Renal cortical epithelial cell (primary cell): ENCODE results near the gene SMURF1. TPM values are rescaled to one million over a fixed set of nuclear protein-coding genes. Genes with fewer than 3 reads are reported as not detected.

ENCODE experiments used
- DNase-seq: peaks from one replicate; pipeline ENCODE4 v3.0.0-alpha.2; 2011; ENCODE audit warnings: low read depth
- total RNA-seq: library from RNA; depleted of rRNA; stranded (reverse); fragments of >200 nt; gene quantifications from 2 replicates; pipeline ENCODE4 v1.2.3, GENCODE V29; 2014

SMURF1 gene
- total RNA-seq, 1 donor from 2014 or later = 40.6 TPM

- no peak for DNase-seq
These were observed 155.3 kb downstream of the SMURF1 start for GRCh38 chr7:98988641-98989040.

- DNase-seq = no peak
These were observed 158.0 kb downstream of the SMURF1 start for GRCh38 chr7:98985945-98986344.

DNA sequence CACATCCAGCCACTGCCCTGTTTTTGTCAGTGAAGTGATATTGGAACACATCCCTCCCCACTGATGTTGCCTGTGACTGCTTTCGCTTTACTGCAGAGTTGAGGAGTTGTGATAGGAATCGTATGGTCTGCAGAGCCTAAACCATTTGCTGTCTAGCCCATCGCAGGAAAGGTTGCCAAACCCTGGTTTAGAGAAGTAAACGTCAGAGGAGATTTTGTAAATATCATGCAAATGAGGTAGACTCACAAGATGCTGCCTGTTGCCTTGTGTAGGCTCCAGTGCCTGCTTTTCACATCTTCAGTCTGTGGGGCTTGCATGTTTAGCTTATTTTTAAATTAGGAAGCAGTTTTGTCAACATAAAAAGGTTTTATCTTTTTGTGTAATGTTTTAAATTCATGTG is 158.5 kb downstream of the SMURF1 start:
- no peak for DNase-seq

GRCh38 chr7:98984126-98984525 is 159.8 kb downstream of the SMURF1 start:
- DNase-seq = no peak

DNA sequence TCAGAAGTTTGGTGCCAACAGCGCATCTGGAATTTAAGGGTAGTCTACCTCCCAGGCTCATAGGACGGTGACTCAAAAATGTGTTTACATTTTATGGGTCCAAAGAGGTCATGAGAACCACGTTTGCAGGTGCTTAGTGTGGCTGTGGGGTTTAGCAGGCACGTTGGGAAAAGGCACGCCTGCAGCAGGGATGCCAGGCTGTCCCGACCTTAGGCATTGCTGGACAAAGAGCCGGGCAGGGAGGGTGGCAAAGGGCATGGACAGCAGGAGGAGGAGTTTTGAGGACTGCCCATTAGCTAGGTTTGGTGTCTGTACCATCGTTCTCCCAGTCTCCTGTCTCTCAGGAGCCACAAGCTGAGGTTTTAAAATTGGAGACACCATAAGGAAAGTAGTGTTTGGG is 161.2 kb downstream of the SMURF1 start:
- DNase-seq = no peak

- DNase-seq = no peak
These were observed 162.2 kb downstream of the SMURF1 start for GRCh38 chr7:98981701-98982100.

DNA sequence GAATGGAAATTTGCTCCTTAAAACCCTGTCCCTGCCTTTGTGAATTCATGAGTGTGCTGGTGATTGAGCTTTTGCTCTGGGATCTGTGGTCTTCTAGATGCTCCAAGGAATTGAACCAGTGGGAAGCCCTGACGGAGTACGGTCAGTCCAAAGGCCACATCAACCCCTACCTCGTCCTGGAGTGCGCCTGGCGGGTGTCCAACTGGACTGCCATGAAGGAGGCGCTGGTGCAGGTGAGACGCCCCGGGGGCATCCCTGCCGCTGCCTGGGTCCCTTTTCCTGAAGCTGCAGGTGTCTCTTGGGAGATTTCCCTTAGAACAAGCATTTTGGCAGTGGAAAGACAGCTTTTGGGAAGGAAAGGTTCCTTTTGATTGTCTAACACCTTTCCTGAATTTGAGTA is 165.2 kb downstream of the SMURF1 start:
- no peak for DNase-seq

Other genes with a start within 250 kb of the SMURF1 start
- gene KPNA7, start 64.0 kb upstream of the SMURF1 start, total RNA-seq = not detected in 2 replicates
- gene MYH16, start 128.7 kb upstream of the SMURF1 start, total RNA-seq = 0.05 and 1.4 TPM in 2 replicates
- 101 and 169 TPM in 2 replicates for gene ARPC1A, start 181.8 kb upstream of the SMURF1 start, total RNA-seq
- gene ARPC1B, start 230.6 kb upstream of the SMURF1 start, total RNA-seq = 565 and 690 TPM in 2 replicates